Immature natural killer cell (primary cell): ENCODE results near the gene GTPBP4. TPM values are rescaled to one million over a fixed set of nuclear protein-coding genes. Genes with fewer than 3 reads are reported as not detected.
A peak's percentile ranks its signal among the peaks of the same experiment; 100 is the strongest.

ENCODE experiments used
- DNase-seq, 3 donors: peaks; one replicate each; pipeline ENCODE4 v3.0.0; 2022; ENCODE audit warnings: mixed read lengths in 1 of 3
- H3K27ac Mint-ChIP-seq, 6 donors: one replicate each; pipeline ENCODE4 v1.8.0; 2020; ENCODE audit warnings: mixed read lengths in 6 of 6, mild to moderate bottlenecking in 5 of 6, inconsistent platforms in 4 of 6, moderate library complexity in 3 of 6
- H3K27me3 Mint-ChIP-seq, 3 donors: one replicate each; pipeline ENCODE4 v1.8.0; 2020 to 2021; ENCODE audit warnings: low read depth in 3 of 3, mild to moderate bottlenecking in 3 of 3, mixed read lengths in 3 of 3, moderate library complexity in 3 of 3, inconsistent platforms in 1 of 3
- H3K36me3 Mint-ChIP-seq, 3 donors: one replicate each; pipeline ENCODE4 v1.8.0; 2020; ENCODE audit warnings: mixed read lengths in 3 of 3, inconsistent platforms in 2 of 3, mild to moderate bottlenecking in 2 of 3
- H3K4me1 Mint-ChIP-seq, 2 donors: one replicate each; pipeline ENCODE4 v1.8.0; 2020; ENCODE audit warnings: inconsistent platforms in 2 of 2, mild to moderate bottlenecking in 2 of 2, mixed read lengths in 2 of 2, moderate library complexity in 1 of 2
- H3K4me3 Mint-ChIP-seq, 5 donors: one replicate each; pipeline ENCODE4 v1.8.0; 2020; ENCODE audit warnings: mild to moderate bottlenecking in 5 of 5, mixed read lengths in 5 of 5, inconsistent platforms in 3 of 5, moderate library complexity in 3 of 5
- H3K9me3 Mint-ChIP-seq, 6 donors: one replicate each; pipeline ENCODE4 v1.8.0; 2020; ENCODE audit warnings: mild to moderate bottlenecking in 6 of 6, mixed read lengths in 6 of 6, inconsistent platforms in 4 of 6, moderate library complexity in 3 of 6
- polyA plus RNA-seq, 3 donors: library from polyadenylated mRNA; unstranded; fragments of 300-500 nt; fragmentation: Illumina TruSeq; gene quantifications; one replicate each; pipeline ENCODE4 v1.2.3, GENCODE V29; 2021

Gene GTPBP4
- polyA plus RNA-seq, 3 donors from 2014 or later = 10.5 to 22.5 (median 18.3) TPM

DNA sequence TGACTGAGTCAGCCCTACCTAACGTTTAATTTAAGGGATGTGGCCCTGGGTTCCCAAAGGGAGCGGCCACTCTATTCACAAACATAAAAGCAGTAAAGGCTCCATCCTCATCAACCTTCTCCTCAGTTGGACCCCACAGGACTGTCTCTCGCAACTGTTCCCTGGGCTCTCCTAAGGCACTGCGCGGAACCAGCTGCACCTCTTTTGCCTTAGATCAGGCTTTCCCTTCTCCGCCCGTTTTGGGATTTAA, 689 bp upstream of the GTPBP4 start:
- peaks cover 3 to 19% (median 4%) of the 10 kb centered on the region in 3 donors for H3K27me3 Mint-ChIP-seq

GRCh38 chr10:988667-989545, 672 bp downstream of the GTPBP4 start:
- Mint-ChIP-seq H3K27ac (peak overlapping the region; percentile 90 to 98 (median 96)), H3K4me1 (peaks cover 42 to 47% of the 10 kb centered on the region in 2 donors), H3K4me3 (peak overlapping the region; percentile 95 to 97 (median 96)), H3K9me3 (no peaks in the 10 kb centered on the region), H3K36me3 (peaks cover 0 to under 1% (median 0%) of the 10 kb centered on the region in 3 donors), H3K27me3 (peaks cover 3 to 22% (median 4%) of the 10 kb centered on the region in 3 donors)
- no peak for DNase-seq

More for the DNA sequence above, 689 bp upstream of the GTPBP4 start:
- no peak for DNase-seq
- no peaks in the 10 kb centered on the region for H3K9me3 Mint-ChIP-seq
- H3K27ac Mint-ChIP-seq = peak overlapping the region in 5 of 6 donors; percentile 57 to 98 (median 94)
- peaks cover 40 to 47% of the 10 kb centered on the region in 2 donors for H3K4me1 Mint-ChIP-seq
- H3K36me3 Mint-ChIP-seq = peaks cover 0 to 2% (median 0%) of the 10 kb centered on the region in 3 donors
- peak overlapping the region; percentile 95 to 97 (median 96) for H3K4me3 Mint-ChIP-seq

DNA sequence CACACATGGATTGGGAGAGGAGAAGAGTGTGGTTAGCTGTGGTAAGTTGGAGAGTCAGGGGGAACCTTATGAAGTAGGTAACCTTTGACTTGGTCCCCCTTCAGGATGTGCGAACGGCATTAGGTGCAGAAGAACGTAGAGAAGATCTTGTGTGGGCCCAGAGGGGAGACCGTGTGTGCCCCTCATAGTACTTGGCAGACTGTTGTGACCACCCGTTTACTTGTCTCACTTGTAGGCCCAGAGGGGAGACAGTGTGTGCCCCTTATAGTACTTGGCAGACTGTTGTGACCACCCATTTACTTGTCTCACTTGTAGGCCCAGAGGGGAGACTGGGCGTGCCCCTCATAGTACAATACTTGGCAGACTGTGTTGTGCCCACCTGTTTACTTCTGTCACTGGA, 2.6 kb downstream of the GTPBP4 start:
- Mint-ChIP-seq H3K9me3 (no peaks in the 10 kb centered on the region), H3K4me3 (peak overlapping the region in 3 of 5 donors; percentile 6 to 47 (median 10)), H3K4me1 (peaks cover 42 to 47% of the 10 kb centered on the region in 2 donors), H3K27me3 (peaks cover 4 to 23% (median 6%) of the 10 kb centered on the region in 3 donors), H3K36me3 (peaks cover 7 to 15% (median 11%) of the 10 kb centered on the region in 3 donors), H3K27ac (peak overlapping the region in 4 of 6 donors; percentile 7 to 49 (median 32))
- no peak for DNase-seq

DNA sequence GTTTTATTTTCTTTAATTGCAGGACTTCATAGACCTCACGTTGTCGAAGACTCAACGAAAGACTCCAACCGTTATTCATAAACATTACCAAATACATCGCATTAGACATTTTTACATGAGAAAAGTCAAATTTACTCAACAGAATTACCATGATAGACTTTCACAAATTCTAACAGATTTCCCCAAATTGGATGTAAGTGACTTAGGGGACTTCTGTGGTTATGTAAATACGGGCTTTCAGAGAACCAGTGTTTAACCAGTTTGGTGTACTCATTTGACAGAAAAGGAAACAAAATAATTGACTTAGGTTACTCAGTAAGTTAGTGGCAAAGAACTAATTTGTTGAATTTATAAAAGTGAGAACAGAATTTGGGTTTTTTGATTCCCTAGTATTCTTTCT, 4.2 kb downstream of the GTPBP4 start:
- no peak for DNase-seq
- Mint-ChIP-seq H3K27me3 (peaks cover 4 to 20% (median 6%) of the 10 kb centered on the region in 3 donors), H3K27ac (no peak overlapping the region), H3K4me1 (peaks cover 35 to 38% of the 10 kb centered on the region in 2 donors), H3K36me3 (peaks cover 9 to 26% (median 11%) of the 10 kb centered on the region in 3 donors), H3K4me3 (no peak overlapping the region), H3K9me3 (no peaks in the 10 kb centered on the region)

DNA sequence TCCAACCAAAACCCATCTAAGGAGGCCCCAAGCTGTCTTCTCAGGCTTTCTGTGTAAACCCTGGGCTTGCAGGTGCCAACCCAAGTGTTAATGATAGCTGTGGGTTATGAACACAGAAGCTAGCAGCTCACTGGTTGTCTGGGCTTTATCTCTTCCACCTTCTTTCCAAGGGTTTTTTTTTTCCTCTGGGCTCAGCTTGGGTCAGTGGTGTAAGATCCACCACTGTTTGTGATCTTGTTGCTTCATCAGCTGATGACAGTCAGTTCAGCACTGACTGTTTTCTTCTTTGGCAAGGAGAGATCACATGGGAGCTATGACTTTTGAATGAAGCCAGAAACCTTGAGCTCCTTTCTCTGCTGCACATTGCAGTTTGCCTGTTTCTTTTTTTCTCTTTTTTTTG, 4.6 kb downstream of the GTPBP4 start:
- no peaks in the 10 kb centered on the region for H3K9me3 Mint-ChIP-seq
- H3K27ac Mint-ChIP-seq = no peak overlapping the region
- no peak for DNase-seq
- peaks cover 13 to 30% (median 15%) of the 10 kb centered on the region in 3 donors for H3K36me3 Mint-ChIP-seq
- peaks cover 32 to 35% of the 10 kb centered on the region in 2 donors for H3K4me1 Mint-ChIP-seq
- no peak overlapping the region for H3K4me3 Mint-ChIP-seq
- peaks cover 4 to 17% (median 6%) of the 10 kb centered on the region in 3 donors for H3K27me3 Mint-ChIP-seq

DNA sequence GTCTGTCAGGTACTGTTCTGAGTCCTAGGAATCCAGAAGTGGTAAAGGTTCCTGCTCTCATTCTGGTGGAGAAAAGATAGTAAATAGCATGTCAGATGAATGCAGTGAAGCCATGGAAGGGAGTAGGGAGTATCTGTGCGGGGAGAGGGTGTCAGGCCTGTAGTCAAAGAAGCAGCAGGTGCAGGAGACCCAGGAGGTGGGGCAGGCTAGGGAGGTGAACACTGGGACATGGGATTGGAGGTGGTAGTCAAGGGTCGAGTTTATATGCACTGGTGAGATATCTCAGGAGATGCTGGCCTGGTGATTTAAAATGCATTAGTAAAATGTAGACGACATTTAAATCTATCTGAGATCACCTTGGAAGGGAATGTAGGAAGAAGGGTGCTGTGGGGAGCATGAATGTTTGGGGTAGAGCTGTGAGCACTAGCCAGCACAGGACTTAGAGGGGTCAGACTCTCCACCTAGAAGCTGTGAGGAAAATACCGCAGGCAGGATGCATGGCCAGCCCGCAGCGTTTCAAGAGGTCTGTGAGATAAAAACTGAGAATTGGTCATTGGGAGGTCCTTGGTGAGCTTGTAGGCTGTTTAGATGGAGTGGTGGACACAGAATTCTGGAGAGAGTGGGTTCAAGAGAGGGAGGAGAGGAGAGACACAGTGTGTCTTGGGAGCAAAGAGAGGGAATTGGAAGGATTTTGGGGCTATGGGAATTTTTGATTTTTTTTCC, 6.8 kb downstream of the GTPBP4 start:
- no peaks in the 10 kb centered on the region for H3K9me3 Mint-ChIP-seq
- H3K4me3 Mint-ChIP-seq = no peak overlapping the region
- H3K36me3 Mint-ChIP-seq = peaks cover 19 to 39% (median 21%) of the 10 kb centered on the region in 3 donors
- H3K4me1 Mint-ChIP-seq = peaks cover 13 to 15% of the 10 kb centered on the region in 2 donors
- DNase-seq = no peak
- H3K27me3 Mint-ChIP-seq = peaks cover 1 to 5% (median 2%) of the 10 kb centered on the region in 3 donors
- peak overlapping the region in 1 of 6 donors; percentile 46 for H3K27ac Mint-ChIP-seq

DNA sequence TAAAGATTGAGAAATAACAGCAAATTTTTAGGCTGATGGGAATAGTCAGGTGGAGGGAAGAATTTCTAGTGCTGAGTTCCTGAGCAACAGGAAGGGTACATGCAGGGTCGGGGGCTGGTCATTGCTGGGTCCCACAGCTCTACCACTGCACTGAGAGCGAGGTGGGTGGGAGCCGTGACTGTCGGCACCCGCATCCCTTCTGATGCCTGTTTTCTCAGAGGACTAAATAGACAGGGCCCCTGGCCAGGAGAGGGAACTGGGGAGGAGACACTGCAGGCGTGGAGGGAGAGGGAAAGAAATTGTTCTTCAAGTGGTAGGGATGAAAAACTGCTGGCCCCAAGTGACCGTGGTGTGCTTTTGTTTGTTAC, 7.3 kb downstream of the GTPBP4 start:
- Mint-ChIP-seq H3K27me3 (peaks cover 1 to 5% (median 2%) of the 10 kb centered on the region in 3 donors), H3K4me1 (peaks cover 9 to 10% of the 10 kb centered on the region in 2 donors), H3K9me3 (no peaks in the 10 kb centered on the region), H3K4me3 (no peak overlapping the region), H3K27ac (peak overlapping the region in 1 of 6 donors; percentile 46), H3K36me3 (peaks cover 22 to 42% (median 24%) of the 10 kb centered on the region in 3 donors)
- no peak for DNase-seq

DNA sequence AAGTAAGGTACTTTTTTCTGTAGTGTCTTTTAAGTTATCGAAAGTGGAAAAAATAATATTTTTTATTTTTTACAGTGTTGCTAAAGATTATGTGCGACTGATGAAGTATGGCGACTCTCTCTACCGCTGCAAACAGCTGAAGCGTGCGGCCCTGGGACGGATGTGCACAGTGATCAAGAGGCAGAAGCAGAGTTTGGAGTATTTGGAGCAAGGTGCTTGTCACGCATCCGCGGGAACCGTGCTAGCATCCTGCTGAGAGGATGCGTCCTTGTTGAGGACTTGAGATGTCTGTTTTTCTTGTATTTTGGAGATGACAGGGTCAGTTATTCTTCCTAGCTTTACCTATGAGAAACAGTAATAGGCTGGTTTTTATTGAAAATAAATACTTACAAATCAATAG, 7.8 kb downstream of the GTPBP4 start:
- Mint-ChIP-seq H3K27ac (no peak overlapping the region), H3K9me3 (no peaks in the 10 kb centered on the region), H3K27me3 (peaks cover 1 to 5% (median 2%) of the 10 kb centered on the region in 3 donors), H3K4me3 (no peak overlapping the region), H3K36me3 (peaks cover 27 to 47% (median 29%) of the 10 kb centered on the region in 3 donors), H3K4me1 (peaks cover 4 to 5% of the 10 kb centered on the region in 2 donors)
- DNase-seq = no peak

- peaks cover 0 to 3% of the 10 kb centered on the region in 2 donors for H3K4me1 Mint-ChIP-seq
- peaks cover 0 to 3% (median 1%) of the 10 kb centered on the region in 6 donors for H3K9me3 Mint-ChIP-seq
- H3K4me3 Mint-ChIP-seq = no peak overlapping the region
- DNase-seq = no peak
- peaks cover 39 to 61% (median 43%) of the 10 kb centered on the region in 3 donors for H3K36me3 Mint-ChIP-seq
- H3K27me3 Mint-ChIP-seq = peaks cover 1 to 5% (median 2%) of the 10 kb centered on the region in 3 donors
- H3K27ac Mint-ChIP-seq = peak overlapping the region in 1 of 6 donors; percentile 69
These were observed 9.2 kb downstream of the GTPBP4 start for GRCh38 chr10:997266-998022.

DNA sequence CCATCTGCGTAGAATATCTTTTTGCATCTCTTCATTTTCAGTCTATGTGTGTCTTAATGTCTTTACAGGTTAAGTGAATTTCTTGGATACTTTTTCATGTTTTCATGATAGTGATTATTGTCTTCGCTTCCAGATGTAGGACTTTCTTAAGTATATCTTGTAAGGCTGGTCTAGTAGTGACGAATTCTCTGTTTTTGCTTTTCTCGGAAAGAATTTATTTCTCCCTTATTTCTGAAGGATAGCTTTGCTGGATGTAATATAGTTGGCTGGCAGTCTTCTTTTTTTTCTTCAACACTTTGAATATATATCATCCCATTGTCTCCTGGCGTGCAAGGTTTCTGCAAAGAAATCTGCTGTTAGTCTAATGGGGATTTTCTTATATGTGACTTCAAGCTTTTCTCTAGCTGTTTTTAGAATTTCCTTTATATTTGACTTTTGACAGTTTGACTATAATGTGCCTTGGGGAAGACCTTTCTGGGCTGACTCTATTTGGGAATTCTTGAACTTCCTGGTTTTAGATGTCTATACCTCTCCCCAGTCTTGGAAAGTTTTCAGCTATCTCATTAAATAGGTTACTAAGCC, 14.3 kb downstream of the GTPBP4 start:
- H3K27ac Mint-ChIP-seq = peak overlapping the region in 1 of 6 donors; percentile 47
- peaks cover 0 to 1% of the 10 kb centered on the region in 2 donors for H3K4me1 Mint-ChIP-seq
- H3K4me3 Mint-ChIP-seq = no peak overlapping the region
- peaks cover 48 to 68% (median 55%) of the 10 kb centered on the region in 3 donors for H3K36me3 Mint-ChIP-seq
- DNase-seq = no peak
- H3K9me3 Mint-ChIP-seq = peaks cover 0 to 9% (median 3%) of the 10 kb centered on the region in 6 donors
- peaks cover 0 to 1% (median under 1%) of the 10 kb centered on the region in 3 donors for H3K27me3 Mint-ChIP-seq

GRCh38 chr10:1003884-1004670, 15.8 kb downstream of the GTPBP4 start:
- Mint-ChIP-seq H3K9me3 (peaks cover 0 to 9% (median 3%) of the 10 kb centered on the region in 6 donors), H3K36me3 (peaks cover 51 to 71% (median 57%) of the 10 kb centered on the region in 3 donors), H3K4me1 (peaks cover 3 to 4% of the 10 kb centered on the region in 2 donors), H3K27ac (peak overlapping the region in 1 of 6 donors; percentile 19), H3K27me3 (peaks cover 3 to 4% (median 4%) of the 10 kb centered on the region in 3 donors), H3K4me3 (no peak overlapping the region)
- no peak for DNase-seq

DNA sequence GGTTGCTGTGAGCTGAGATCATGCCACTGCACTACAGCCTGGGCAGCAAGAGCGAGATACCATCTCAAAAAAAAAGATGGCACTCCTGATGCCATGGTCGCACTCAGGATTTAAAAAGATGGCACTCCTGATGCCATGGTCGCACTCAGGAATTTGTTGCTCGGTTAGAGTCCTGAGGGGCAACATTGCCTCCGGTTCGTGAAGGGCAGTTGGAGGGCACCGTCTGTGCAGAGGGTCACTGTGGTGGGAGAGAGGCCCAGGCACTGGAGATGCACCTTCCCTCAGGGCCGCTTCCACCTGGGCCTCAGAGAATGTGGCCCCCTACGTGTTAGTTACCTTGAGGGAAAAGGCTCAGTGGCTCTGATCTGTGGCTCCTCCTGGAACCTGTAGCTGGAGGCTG, 18.3 kb downstream of the GTPBP4 start:
- no peak overlapping the region for H3K4me3 Mint-ChIP-seq
- H3K4me1 Mint-ChIP-seq = peaks cover 3 to 26% of the 10 kb centered on the region in 2 donors
- H3K9me3 Mint-ChIP-seq = peaks cover 0 to 14% (median 3%) of the 10 kb centered on the region in 6 donors
- peaks cover 5 to 18% (median 9%) of the 10 kb centered on the region in 3 donors for H3K27me3 Mint-ChIP-seq
- no peak overlapping the region for H3K27ac Mint-ChIP-seq
- no peak for DNase-seq
- peaks cover 52 to 81% (median 62%) of the 10 kb centered on the region in 3 donors for H3K36me3 Mint-ChIP-seq
